Trophoblast cell (in vitro differentiated cells and primary cell): ENCODE results near the gene MOV10L1.

Experiments used
- DNase-seq, 2 donors: peaks; one replicate each; pipeline ENCODE4 v3.0.0-alpha.2; 2016
- H2AFZ ChIP-seq: 2 replicates; pipeline ENCODE4 v1.6.1; 2013; ENCODE audit warnings: low read length, moderate library complexity, mild to moderate bottlenecking; ENCODE audit not compliant: insufficient read depth, poor library complexity
- H2AK5ac ChIP-seq: 2 replicates; pipeline ENCODE4 v1.6.1; 2013; ENCODE audit warnings: mild to moderate bottlenecking, low read length
- H2BK120ac ChIP-seq: 2 replicates; pipeline ENCODE4 v1.6.1; 2013; ENCODE audit warnings: low read length, mild to moderate bottlenecking, moderate library complexity; ENCODE audit not compliant: insufficient read depth, poor library complexity
- H2BK12ac ChIP-seq: 2 replicates; pipeline ENCODE4 v1.6.1; 2013; ENCODE audit warnings: mild to moderate bottlenecking, low read length, moderate library complexity
- H2BK5ac ChIP-seq: 2 replicates; pipeline ENCODE4 v1.6.1; 2013; ENCODE audit warnings: low read length, low read depth, moderate library complexity, mild to moderate bottlenecking; ENCODE audit not compliant: poor library complexity
- H3K14ac ChIP-seq: 2 replicates; pipeline ENCODE4 v1.6.1; 2013; ENCODE audit warnings: mild to moderate bottlenecking, low read length
- H3K18ac ChIP-seq: 2 replicates; pipeline ENCODE4 v1.6.1; 2013; ENCODE audit warnings: mild to moderate bottlenecking, low read length
- H3K23ac ChIP-seq: 2 replicates; pipeline ENCODE4 v1.6.1; 2013; ENCODE audit warnings: low read length
- H3K27ac ChIP-seq: 2 replicates; pipeline ENCODE4 v1.5.1; 2013; ENCODE audit warnings: low read depth, mild to moderate bottlenecking, inconsistent platforms, low read length, moderate library complexity
- H3K27me3 ChIP-seq: 2 replicates; pipeline ENCODE4 v1.6.1; 2013; ENCODE audit warnings: inconsistent platforms, mild to moderate bottlenecking, low read length, moderate library complexity; ENCODE audit not compliant: insufficient read depth
- H3K36me3 ChIP-seq, 2 experiments: 1 replicate in 1 of 2; 2 replicates in 1 of 2; pipeline ENCODE4 v1.6.1; 2013; ENCODE audit warnings: low read length in 2 of 2, mild to moderate bottlenecking in 2 of 2, moderate library complexity in 1 of 2; ENCODE audit not compliant: insufficient read depth in 2 of 2, control insufficient read depth in 1 of 2
- H3K4ac ChIP-seq: 2 replicates; pipeline ENCODE4 v1.6.1; 2013; ENCODE audit warnings: low read depth, mild to moderate bottlenecking, low read length, moderate library complexity
- H3K4me1 ChIP-seq, 2 experiments: 1 replicate in 1 of 2; 2 replicates in 1 of 2; pipeline ENCODE4 v1.6.1; 2013; ENCODE audit warnings: low read length in 2 of 2, mild to moderate bottlenecking in 2 of 2, moderate library complexity in 1 of 2; ENCODE audit not compliant: insufficient read depth in 2 of 2, control insufficient read depth in 1 of 2
- H3K4me2 ChIP-seq: 2 replicates; pipeline ENCODE4 v1.6.1; 2013; ENCODE audit warnings: inconsistent platforms, mild to moderate bottlenecking, low read length, moderate library complexity
- H3K4me3 ChIP-seq: 2 replicates; pipeline ENCODE4 v1.5.1; 2013; ENCODE audit warnings: mild to moderate bottlenecking, low read depth, low read length, inconsistent platforms
- H3K79me1 ChIP-seq: one replicate; pipeline ENCODE4 v1.6.1; 2013; ENCODE audit warnings: low read length
- H3K79me2 ChIP-seq: 2 replicates; pipeline ENCODE4 v1.6.1; 2013; ENCODE audit warnings: low read length, mild to moderate bottlenecking; ENCODE audit not compliant: control insufficient read depth, insufficient read depth, poor library complexity
- H3K9ac ChIP-seq: 2 replicates; pipeline ENCODE4 v1.6.1; 2013; ENCODE audit warnings: mild to moderate bottlenecking, low read length
- H3K9me3 ChIP-seq: 2 replicates; pipeline ENCODE4 v1.6.1; 2013; ENCODE audit warnings: low read depth, mild to moderate bottlenecking, control low read depth, inconsistent platforms, low read length; ENCODE audit not compliant: insufficient read depth
- H4K12ac ChIP-seq: 2 replicates; pipeline ENCODE4 v1.6.1; 2013; ENCODE audit warnings: low read depth, mild to moderate bottlenecking, low read length, moderate library complexity
- H4K8ac ChIP-seq: 2 replicates; pipeline ENCODE4 v1.6.1; 2013; ENCODE audit warnings: low read depth, mild to moderate bottlenecking, low read length, moderate library complexity
- H4K91ac ChIP-seq: one replicate; pipeline ENCODE4 v1.6.1; 2013; ENCODE audit warnings: low read depth, mild to moderate bottlenecking, low read length, moderate library complexity
- WGBS: extraction: QIAGEN DNeasy Blood & Tissue Kit; methylation state at CpG from one replicate; pipeline ENCODE4 v1.1.7; 2013; ENCODE audit warnings: missing lambda C conversion rate; ENCODE audit not compliant: insufficient read length, insufficient coverage; ENCODE audit errors: extremely low coverage; 5-methylcytosine and 5-hydroxymethylcytosine counted together

MOV10L1 gene

DNA sequence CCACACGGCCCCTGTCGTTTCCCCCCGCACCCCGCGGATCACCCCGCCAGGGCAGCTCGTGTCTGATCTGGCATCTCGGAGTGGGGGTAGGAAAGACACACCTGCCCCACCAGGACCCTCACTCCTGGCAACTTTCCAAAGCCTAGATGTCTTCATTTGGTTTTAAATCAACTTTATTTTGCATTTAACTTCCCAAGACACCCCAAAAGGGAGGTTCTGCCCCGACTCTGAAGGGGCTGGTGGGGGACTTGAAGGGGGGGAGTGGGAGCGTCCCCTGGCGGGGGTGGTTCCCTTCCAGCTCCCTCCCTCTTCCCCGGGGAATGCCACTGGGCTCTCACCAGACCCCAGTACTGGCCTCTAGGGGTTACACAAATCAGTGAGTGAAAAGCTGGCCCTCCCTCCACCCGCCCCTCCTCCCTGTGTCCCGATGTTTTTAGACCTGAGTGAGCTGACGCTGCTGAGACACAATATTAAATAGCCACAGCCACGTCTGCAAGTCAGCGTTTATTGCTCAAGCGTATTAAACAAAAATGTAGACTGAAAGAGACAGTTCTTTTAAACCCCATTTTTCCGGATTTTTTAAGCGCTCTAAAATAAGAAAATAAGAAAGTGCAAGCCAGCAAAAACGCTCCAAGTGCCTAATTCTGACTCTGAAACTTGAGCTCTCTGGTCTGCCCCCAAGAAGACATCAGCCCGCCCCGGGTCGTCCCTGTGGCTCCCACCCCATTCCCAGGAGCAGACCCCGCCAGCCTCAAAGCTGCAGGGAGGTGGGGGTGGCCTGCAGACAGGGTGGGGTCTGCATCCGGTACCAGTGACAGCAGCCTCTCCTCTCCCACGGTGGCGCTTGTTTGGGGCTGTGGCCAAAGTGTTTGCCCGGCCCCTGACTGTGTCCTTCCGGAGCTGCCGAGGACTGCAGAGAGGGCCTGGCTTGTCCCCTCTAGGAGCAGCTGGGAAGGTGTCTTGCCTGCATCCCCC, 30.6 kb upstream of the MOV10L1 start:
- H3K9ac ChIP-seq = no peak overlapping the region
- H2BK12ac ChIP-seq = peak overlapping the region; percentile 51
- H3K79me1 ChIP-seq = no peaks in the 10 kb centered on the region
- no peak overlapping the region for H3K27ac ChIP-seq
- peaks cover 0 to 10% of the 10 kb centered on the region in 2 experiments for H3K4me1 ChIP-seq
- no peaks in the 10 kb centered on the region for H3K36me3 ChIP-seq
- H4K8ac ChIP-seq = peak overlapping the region; percentile 49
- H3K14ac ChIP-seq = no peak overlapping the region
- H4K12ac ChIP-seq = no peak overlapping the region
- H3K18ac ChIP-seq = no peak overlapping the region
- H2AFZ ChIP-seq = no peak overlapping the region
- peak overlapping the region; percentile 52 for H3K4me2 ChIP-seq
- WGBS = no CpG with 5 or more reads among the region's 31 CpGs
- no peak overlapping the region for H2BK120ac ChIP-seq
- H2BK5ac ChIP-seq = no peak overlapping the region
- H3K79me2 ChIP-seq = no peaks in the 10 kb centered on the region
- H3K27me3 ChIP-seq = peaks cover 20% of the 10 kb centered on the region
- no peak overlapping the region for H2AK5ac ChIP-seq
- H3K9me3 ChIP-seq = peaks cover 1% of the 10 kb centered on the region
- H4K91ac ChIP-seq = peak overlapping the region; percentile 13
- no peak overlapping the region for H3K4me3 ChIP-seq
- DNase-seq = no peak
- H3K4ac ChIP-seq = no peak overlapping the region
- H3K23ac ChIP-seq = no peak overlapping the region

GRCh38 chr22:50059881-50060262, 29.9 kb upstream of the MOV10L1 start:
- Histone ChIP-seq H3K18ac (no peak overlapping the region), H3K4me2 (no peak overlapping the region), H3K79me2 (no peaks in the 10 kb centered on the region), H3K9ac (no peak overlapping the region), H3K14ac (no peak overlapping the region), H3K27me3 (peaks cover 20% of the 10 kb centered on the region), H3K4me3 (no peak overlapping the region), H2AFZ (no peak overlapping the region), H2BK5ac (no peak overlapping the region), H3K4me1 (peaks cover 0 to 10% of the 10 kb centered on the region in 2 experiments), H3K4ac (no peak overlapping the region), H3K23ac (no peak overlapping the region), H2BK12ac (no peak overlapping the region), H4K12ac (no peak overlapping the region), H2AK5ac (no peak overlapping the region), H4K8ac (no peak overlapping the region), H4K91ac (no peak overlapping the region), H3K27ac (no peak overlapping the region), H3K79me1 (no peaks in the 10 kb centered on the region), H2BK120ac (no peak overlapping the region), H3K36me3 (no peaks in the 10 kb centered on the region), H3K9me3 (peaks cover 1% of the 10 kb centered on the region)
- WGBS = no CpG with 5 or more reads among the region's 7 CpGs
- DNase-seq = no peak

- no peak overlapping the region for H4K91ac ChIP-seq
- no peak overlapping the region for H3K4ac ChIP-seq
- H2AFZ ChIP-seq = no peak overlapping the region
- peaks cover 1% of the 10 kb centered on the region for H3K9me3 ChIP-seq
- H3K4me1 ChIP-seq = peaks cover 0 to 10% of the 10 kb centered on the region in 2 experiments
- DNase-seq = no peak
- H3K4me3 ChIP-seq = no peak overlapping the region
- H2BK5ac ChIP-seq = no peak overlapping the region
- no peak overlapping the region for H4K12ac ChIP-seq
- no peak overlapping the region for H2BK120ac ChIP-seq
- H3K4me2 ChIP-seq = no peak overlapping the region
- WGBS = no CpG with 5 or more reads among the region's 28 CpGs
- no peak overlapping the region for H2AK5ac ChIP-seq
- H2BK12ac ChIP-seq = no peak overlapping the region
- no peak overlapping the region for H3K23ac ChIP-seq
- H3K27ac ChIP-seq = no peak overlapping the region
- no peak overlapping the region for H4K8ac ChIP-seq
- no peak overlapping the region for H3K18ac ChIP-seq
- H3K9ac ChIP-seq = no peak overlapping the region
- no peaks in the 10 kb centered on the region for H3K79me1 ChIP-seq
- H3K36me3 ChIP-seq = no peaks in the 10 kb centered on the region
- H3K79me2 ChIP-seq = no peaks in the 10 kb centered on the region
- no peak overlapping the region for H3K14ac ChIP-seq
- H3K27me3 ChIP-seq = peaks cover 20% of the 10 kb centered on the region
Measured at GRCh38 chr22:50060441-50061140, 29.2 kb upstream of the MOV10L1 start.

DNA sequence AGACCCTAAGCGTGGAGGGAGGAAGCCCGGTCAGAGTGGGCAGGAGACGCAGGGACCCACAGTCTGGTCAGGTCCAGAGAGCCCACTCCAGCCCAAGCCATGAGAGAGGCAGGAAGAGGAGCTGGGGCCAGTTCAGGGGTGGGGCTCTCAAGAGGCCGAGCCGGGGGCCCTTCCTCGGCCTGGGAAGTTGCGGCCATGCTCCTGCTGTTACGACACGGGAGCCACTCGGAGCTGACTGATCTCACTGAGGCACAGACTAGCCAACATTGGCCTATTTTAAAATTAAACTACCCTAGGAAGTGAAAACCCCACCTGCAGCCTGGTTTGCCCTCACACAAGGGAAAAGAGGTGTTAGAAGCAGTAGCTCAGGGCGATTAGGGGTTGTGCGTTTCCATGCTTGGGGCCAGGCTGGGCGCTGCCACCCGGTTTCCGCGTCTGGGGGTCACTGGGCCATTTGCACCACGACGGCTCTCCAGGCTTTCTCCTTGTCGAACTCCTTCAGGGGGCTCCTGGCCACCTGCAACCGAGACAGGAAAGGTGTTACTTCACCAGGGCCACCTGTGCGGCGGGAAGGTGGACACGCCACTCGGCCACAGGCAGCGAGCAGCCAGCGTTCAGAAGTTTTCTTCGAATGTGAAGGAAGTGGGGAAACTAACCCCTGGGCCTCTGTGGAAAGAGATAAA, 28.5 kb upstream of the MOV10L1 start:
- H4K8ac ChIP-seq = no peak overlapping the region
- H3K4me2 ChIP-seq = no peak overlapping the region
- no peak overlapping the region for H4K91ac ChIP-seq
- H2AK5ac ChIP-seq = no peak overlapping the region
- H3K79me2 ChIP-seq = no peaks in the 10 kb centered on the region
- H3K9me3 ChIP-seq = peaks cover 1% of the 10 kb centered on the region
- H3K4me1 ChIP-seq = peaks cover 0 to 10% of the 10 kb centered on the region in 2 experiments
- H2AFZ ChIP-seq = no peak overlapping the region
- no peak overlapping the region for H3K27ac ChIP-seq
- peaks cover 20% of the 10 kb centered on the region for H3K27me3 ChIP-seq
- no peak overlapping the region for H4K12ac ChIP-seq
- DNase-seq = no peak
- no CpG with 5 or more reads among the region's 27 CpGs for WGBS
- H3K14ac ChIP-seq = no peak overlapping the region
- no peak overlapping the region for H2BK120ac ChIP-seq
- no peak overlapping the region for H3K9ac ChIP-seq
- H3K36me3 ChIP-seq = no peaks in the 10 kb centered on the region
- no peak overlapping the region for H3K23ac ChIP-seq
- no peaks in the 10 kb centered on the region for H3K79me1 ChIP-seq
- no peak overlapping the region for H3K4ac ChIP-seq
- H3K18ac ChIP-seq = no peak overlapping the region
- no peak overlapping the region for H3K4me3 ChIP-seq
- no peak overlapping the region for H2BK12ac ChIP-seq
- H2BK5ac ChIP-seq = no peak overlapping the region
